Erythroblast (primary cell): Measurements from ENCODE around the gene CFD.

Experiments used
- GATA1 ChIP-seq: IDR thresholded peaks from 2 replicates; pipeline ENCODE4 v1.6.1; 2011; ENCODE audit warnings: low read depth, mild to moderate bottlenecking, control low read depth, low read length, moderate library complexity
- POLR2A ChIP-seq: IDR thresholded peaks from 2 replicates; pipeline ENCODE4 v1.6.1; 2011; ENCODE audit warnings: mild to moderate bottlenecking, low read length

GRCh38 chr19:866769-867300, 7.4 kb downstream of the CFD start:
- TF ChIP-seq POLR2A = no peak
- TF ChIP-seq GATA1 = no peak
